ENCODE results near the gene NUDT3. TPM values are rescaled to one million over a fixed set of nuclear protein-coding genes. Genes with fewer than 3 reads are reported as not detected.

NUDT3 gene
- total RNA-seq, 4 donors from 2014 or later: 9.6 to 27.9 (median 16.9) TPM

DNA sequence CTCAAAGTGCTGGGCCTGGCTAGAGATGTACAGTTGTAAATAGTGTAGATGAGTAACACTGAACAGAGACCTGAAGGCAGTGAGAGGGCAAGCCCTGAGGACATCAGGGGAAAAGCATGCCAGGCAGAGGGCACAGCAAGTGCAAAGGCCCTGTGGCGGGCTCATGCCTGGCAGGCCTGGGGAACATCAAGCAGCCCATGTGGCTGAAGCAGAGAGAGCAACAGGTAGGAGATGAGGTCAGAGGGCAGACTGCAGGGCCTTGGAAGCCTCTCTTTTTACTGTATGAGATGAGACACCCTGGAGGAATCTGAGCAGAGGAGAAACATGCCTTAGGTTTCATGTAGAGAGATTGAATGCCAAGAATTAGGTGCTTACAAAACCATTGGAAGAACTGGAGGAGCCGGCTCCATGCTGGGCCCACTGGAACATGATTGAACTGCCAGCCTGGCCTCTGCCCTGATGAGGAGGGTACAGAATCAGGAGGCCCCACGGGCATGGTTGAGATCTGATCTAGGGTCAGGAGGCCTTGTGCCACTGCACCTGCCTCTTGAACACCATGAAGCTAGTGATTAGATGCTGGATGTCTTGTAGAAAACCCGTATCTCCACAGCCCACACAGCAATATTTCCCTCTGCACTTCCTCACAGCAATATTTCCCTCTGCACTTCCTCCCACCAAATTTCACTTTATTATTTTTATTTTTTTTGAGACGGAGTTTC, 161.7 kb downstream of the NUDT3 start:
- no peak overlapping the region for H3K27ac ChIP-seq
- in situ Hi-C loops (cut with MboI; ENCODE audit: low pct_ligation_motif_present in 1 of 4, low pct_unique_long_range_greater_than_20kb in 1 of 4, low sequenced_read_pairs in 3 of 4): no loop called here

DNA sequence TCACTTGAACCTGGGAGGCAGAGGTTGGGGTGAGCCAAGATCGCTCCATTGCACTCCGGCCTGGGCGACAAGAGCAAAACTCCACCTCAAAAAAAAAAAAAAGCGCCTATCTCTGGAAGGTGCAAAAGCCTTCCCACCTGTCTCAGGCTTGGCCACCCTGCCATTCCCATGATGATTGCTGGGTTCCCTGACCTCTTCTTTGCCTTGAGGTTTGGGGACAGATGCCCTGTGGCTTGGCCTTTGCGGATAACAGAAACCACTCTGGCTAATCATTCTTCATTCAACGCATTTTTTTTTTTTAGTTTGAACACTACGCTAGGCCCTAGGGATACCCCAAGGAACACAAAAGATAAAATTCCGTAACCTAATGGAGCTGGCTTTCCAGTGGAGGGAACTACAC, 162.6 kb downstream of the NUDT3 start:
- Histone ChIP-seq H3K4me3 (no peak overlapping the region), H3K4me1 (peaks cover 0 to under 1% (median 0%) of the 10 kb centered on the region in 4 donors), H3K36me3 (no peaks in the 10 kb centered on the region), H3K27ac (no peak overlapping the region), H3K9me3 (no peaks in the 10 kb centered on the region), H3K27me3 (no peaks in the 10 kb centered on the region)
- TF ChIP-seq EP300 (IDR thresholded peaks at IDR 0.05; ENCODE audit: low read depth): no peak
- TF ChIP-seq, protein P1, sequence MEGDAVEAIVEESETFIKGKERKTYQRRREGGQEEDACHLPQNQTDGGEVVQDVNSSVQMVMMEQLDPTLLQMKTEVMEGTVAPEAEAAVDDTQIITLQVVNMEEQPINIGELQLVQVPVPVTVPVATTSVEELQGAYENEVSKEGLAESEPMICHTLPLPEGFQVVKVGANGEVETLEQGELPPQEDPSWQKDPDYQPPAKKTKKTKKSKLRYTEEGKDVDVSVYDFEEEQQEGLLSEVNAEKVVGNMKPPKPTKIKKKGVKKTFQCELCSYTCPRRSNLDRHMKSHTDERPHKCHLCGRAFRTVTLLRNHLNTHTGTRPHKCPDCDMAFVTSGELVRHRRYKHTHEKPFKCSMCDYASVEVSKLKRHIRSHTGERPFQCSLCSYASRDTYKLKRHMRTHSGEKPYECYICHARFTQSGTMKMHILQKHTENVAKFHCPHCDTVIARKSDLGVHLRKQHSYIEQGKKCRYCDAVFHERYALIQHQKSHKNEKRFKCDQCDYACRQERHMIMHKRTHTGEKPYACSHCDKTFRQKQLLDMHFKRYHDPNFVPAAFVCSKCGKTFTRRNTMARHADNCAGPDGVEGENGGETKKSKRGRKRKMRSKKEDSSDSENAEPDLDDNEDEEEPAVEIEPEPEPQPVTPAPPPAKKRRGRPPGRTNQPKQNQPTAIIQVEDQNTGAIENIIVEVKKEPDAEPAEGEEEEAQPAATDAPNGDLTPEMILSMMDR (IDR thresholded peaks at IDR 0.05): no peak
- TF ChIP-seq POLR2AphosphoS5 (IDR thresholded peaks at IDR 0.05): no peak
- no peak for TF ChIP-seq POLR2A (IDR thresholded peaks at IDR 0.05)
- no peak for DNase-seq
- intact Hi-C loops (cut with DNase I; ENCODE audit: low total_unique reads): no loop called here
- WGBS, 2 donors (ENCODE audit: low coverage in 1 of 2): 90 to 94% methylated on average over 5 to 8 of the region's 8 CpGs
- in situ Hi-C loops (cut with MboI; ENCODE audit: low pct_ligation_motif_present in 1 of 4, low pct_unique_long_range_greater_than_20kb in 1 of 4, low sequenced_read_pairs in 3 of 4): no loop called here

More for the DNA sequence above, 161.7 kb downstream of the NUDT3 start:
- WGBS, 2 donors (ENCODE audit: low coverage in 1 of 2): 67 to 90% methylated on average over 2 to 5 of the region's 5 CpGs
- TF ChIP-seq, protein P1 (IDR thresholded peaks at IDR 0.05): no peak
- TF ChIP-seq POLR2AphosphoS5 (IDR thresholded peaks at IDR 0.05) (no peak), POLR2A (IDR thresholded peaks at IDR 0.05) (no peak), EP300 (IDR thresholded peaks at IDR 0.05; ENCODE audit: low read depth) (no peak)
- intact Hi-C loops (cut with DNase I; ENCODE audit: low total_unique reads): no loop called here
- DNase-seq: no peak
- Histone ChIP-seq H3K27me3 (no peaks in the 10 kb centered on the region), H3K4me3 (no peak overlapping the region), H3K4me1 (peaks cover 0 to 7% (median 6%) of the 10 kb centered on the region in 4 donors), H3K36me3 (no peaks in the 10 kb centered on the region), H3K9me3 (no peaks in the 10 kb centered on the region)

Small RNA genes lying within 50 kb of the gene (small RNA-seq; reads per million reads assigned to genes)
- gene MIR6835: 0 reads per million in 4 donors

Other genes starting within 250 kb of the NUDT3 start
- not detected for gene GRM4, start 246.6 kb downstream of the NUDT3 start, total RNA-seq
- 100 to 1,000 TPM in 1 of 4 donors, 10 to 100 TPM in 3; 23.2 to 112 (median 63.2) TPM for gene HMGA1, start 155.8 kb downstream of the NUDT3 start, total RNA-seq
- gene SMIM29, start 143.7 kb downstream of the NUDT3 start, total RNA-seq: 10 to 100 TPM in 3 of 4 donors, 1 to 10 TPM in 1; 8.2 to 14.9 (median 12.5) TPM
- 1,000 to 10,000 TPM in 3 of 4 donors, 100 to 1,000 TPM in 1; 892 to 1,969 (median 1,491) TPM for gene RPS10, start 33.4 kb upstream of the NUDT3 start, total RNA-seq
- 1 to 10 TPM in 1 of 4 donors, under 1 TPM in 1, not detected in 2; 0.27 to 1.9 TPM for gene PACSIN1, start 73.4 kb upstream of the NUDT3 start, total RNA-seq
- 10 to 100 TPM in 3 of 4 donors, 1 to 10 TPM in 1; 9.0 to 57.3 (median 31.5) TPM for gene SPDEF, start 163.7 kb upstream of the NUDT3 start, total RNA-seq

Measured in transverse colon (tissue), 4 donors.